Trophoblast cell (in vitro differentiated cells and primary cell): ENCODE results near the gene ATAD3C. TPM values are rescaled to one million over a fixed set of nuclear protein-coding genes. Genes with fewer than 3 reads are reported as not detected.

Experiments used
- DNase-seq, 2 donors: peaks; one replicate each; pipeline ENCODE4 v3.0.0-alpha.2; 2016
- H2AFZ ChIP-seq: 2 replicates; pipeline ENCODE4 v1.6.1; 2013; ENCODE audit warnings: low read length, moderate library complexity, mild to moderate bottlenecking; ENCODE audit not compliant: insufficient read depth, poor library complexity
- H2AK5ac ChIP-seq: 2 replicates; pipeline ENCODE4 v1.6.1; 2013; ENCODE audit warnings: mild to moderate bottlenecking, low read length
- H2BK120ac ChIP-seq: 2 replicates; pipeline ENCODE4 v1.6.1; 2013; ENCODE audit warnings: low read length, mild to moderate bottlenecking, moderate library complexity; ENCODE audit not compliant: insufficient read depth, poor library complexity
- H2BK12ac ChIP-seq: 2 replicates; pipeline ENCODE4 v1.6.1; 2013; ENCODE audit warnings: mild to moderate bottlenecking, low read length, moderate library complexity
- H2BK5ac ChIP-seq: 2 replicates; pipeline ENCODE4 v1.6.1; 2013; ENCODE audit warnings: low read length, low read depth, moderate library complexity, mild to moderate bottlenecking; ENCODE audit not compliant: poor library complexity
- H3K14ac ChIP-seq: 2 replicates; pipeline ENCODE4 v1.6.1; 2013; ENCODE audit warnings: mild to moderate bottlenecking, low read length
- H3K18ac ChIP-seq: 2 replicates; pipeline ENCODE4 v1.6.1; 2013; ENCODE audit warnings: mild to moderate bottlenecking, low read length
- H3K23ac ChIP-seq: 2 replicates; pipeline ENCODE4 v1.6.1; 2013; ENCODE audit warnings: low read length
- H3K27ac ChIP-seq: 2 replicates; pipeline ENCODE4 v1.5.1; 2013; ENCODE audit warnings: low read depth, mild to moderate bottlenecking, inconsistent platforms, low read length, moderate library complexity
- H3K27me3 ChIP-seq: 2 replicates; pipeline ENCODE4 v1.6.1; 2013; ENCODE audit warnings: inconsistent platforms, mild to moderate bottlenecking, low read length, moderate library complexity; ENCODE audit not compliant: insufficient read depth
- H3K36me3 ChIP-seq, 2 experiments: 1 replicate in 1 of 2; 2 replicates in 1 of 2; pipeline ENCODE4 v1.6.1; 2013; ENCODE audit warnings: low read length in 2 of 2, mild to moderate bottlenecking in 2 of 2, moderate library complexity in 1 of 2; ENCODE audit not compliant: insufficient read depth in 2 of 2, control insufficient read depth in 1 of 2
- H3K4ac ChIP-seq: 2 replicates; pipeline ENCODE4 v1.6.1; 2013; ENCODE audit warnings: low read depth, mild to moderate bottlenecking, low read length, moderate library complexity
- H3K4me1 ChIP-seq, 2 experiments: 1 replicate in 1 of 2; 2 replicates in 1 of 2; pipeline ENCODE4 v1.6.1; 2013; ENCODE audit warnings: low read length in 2 of 2, mild to moderate bottlenecking in 2 of 2, moderate library complexity in 1 of 2; ENCODE audit not compliant: insufficient read depth in 2 of 2, control insufficient read depth in 1 of 2
- H3K4me2 ChIP-seq: 2 replicates; pipeline ENCODE4 v1.6.1; 2013; ENCODE audit warnings: inconsistent platforms, mild to moderate bottlenecking, low read length, moderate library complexity
- H3K4me3 ChIP-seq: 2 replicates; pipeline ENCODE4 v1.5.1; 2013; ENCODE audit warnings: mild to moderate bottlenecking, low read depth, low read length, inconsistent platforms
- H3K79me1 ChIP-seq: one replicate; pipeline ENCODE4 v1.6.1; 2013; ENCODE audit warnings: low read length
- H3K79me2 ChIP-seq: 2 replicates; pipeline ENCODE4 v1.6.1; 2013; ENCODE audit warnings: low read length, mild to moderate bottlenecking; ENCODE audit not compliant: control insufficient read depth, insufficient read depth, poor library complexity
- H3K9ac ChIP-seq: 2 replicates; pipeline ENCODE4 v1.6.1; 2013; ENCODE audit warnings: mild to moderate bottlenecking, low read length
- H3K9me3 ChIP-seq: 2 replicates; pipeline ENCODE4 v1.6.1; 2013; ENCODE audit warnings: low read depth, mild to moderate bottlenecking, control low read depth, inconsistent platforms, low read length; ENCODE audit not compliant: insufficient read depth
- H4K12ac ChIP-seq: 2 replicates; pipeline ENCODE4 v1.6.1; 2013; ENCODE audit warnings: low read depth, mild to moderate bottlenecking, low read length, moderate library complexity
- H4K8ac ChIP-seq: 2 replicates; pipeline ENCODE4 v1.6.1; 2013; ENCODE audit warnings: low read depth, mild to moderate bottlenecking, low read length, moderate library complexity
- H4K91ac ChIP-seq: one replicate; pipeline ENCODE4 v1.6.1; 2013; ENCODE audit warnings: low read depth, mild to moderate bottlenecking, low read length, moderate library complexity
- WGBS: extraction: QIAGEN DNeasy Blood & Tissue Kit; methylation state at CpG from one replicate; pipeline ENCODE4 v1.1.7; 2013; ENCODE audit warnings: missing lambda C conversion rate; ENCODE audit not compliant: insufficient read length, insufficient coverage; ENCODE audit errors: extremely low coverage; 5-methylcytosine and 5-hydroxymethylcytosine counted together
- polyA plus RNA-seq: library from polyadenylated mRNA; stranded (reverse); fragments of 200-250 nt; gene quantifications from 2 replicates; pipeline ENCODE4 v1.2.3, GENCODE V29; 2013

The ATAD3C gene
- polyA plus RNA-seq, result 5.2 and 6.0 TPM in 2 replicates

DNA sequence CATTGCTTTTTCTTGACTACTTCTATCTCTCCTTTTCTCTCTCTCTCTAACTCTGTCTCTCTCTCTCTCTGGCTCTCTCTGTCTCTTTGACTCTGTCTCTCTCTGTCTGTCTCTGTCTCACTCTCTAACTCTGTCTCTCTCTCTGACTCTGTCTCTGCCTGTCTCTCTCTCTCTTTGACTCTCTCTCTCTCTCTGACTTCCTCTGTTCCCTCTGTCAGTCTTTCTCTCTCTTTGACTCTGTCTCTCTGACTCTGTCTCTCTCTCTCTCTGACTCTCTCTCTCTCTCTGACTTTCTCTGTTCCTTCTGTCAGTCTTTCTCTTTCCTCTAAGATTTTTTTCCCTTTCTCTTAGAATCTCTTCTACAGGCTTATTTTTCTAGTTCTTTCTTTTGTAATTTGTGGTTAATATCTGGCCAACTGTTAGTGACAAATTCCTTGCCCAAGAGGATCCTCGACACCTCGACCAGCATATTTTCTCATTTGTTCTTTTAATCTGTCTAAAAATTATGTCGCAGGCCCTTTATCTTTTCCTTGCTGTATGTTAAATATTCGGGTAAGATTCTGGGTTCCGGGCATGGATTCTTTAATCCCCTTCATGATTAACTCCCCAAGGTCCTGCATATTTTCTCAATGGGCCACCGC lies at the start of gene ATAD3C:
Gene ATAD3C, plus strand, starts transcription at position 591 of the 641 bp plus-strand sequence. CDS start 995 bp downstream, outside the sequence.
- Histone ChIP-seq H3K27me3 (no peaks in the 10 kb centered on the region), H4K8ac (no peak within 1 kb of the TSS), H2BK120ac (no peak within 1 kb of the TSS), H3K14ac (no peak within 1 kb of the TSS), H2BK12ac (no peak within 1 kb of the TSS), H3K9ac (no peak within 1 kb of the TSS), H3K27ac (no peak within 1 kb of the TSS), H3K4ac (no peak within 1 kb of the TSS), H3K9me3 (no peaks in the 10 kb centered on the region), H3K23ac (no peak within 1 kb of the TSS), H3K4me1 (no peaks in the 10 kb centered on the region), H2AK5ac (no peak within 1 kb of the TSS), H3K79me1 (no peaks in the 10 kb centered on the region), H3K4me2 (no peak within 1 kb of the TSS), H2AFZ (no peak within 1 kb of the TSS), H3K36me3 (no peaks in the 10 kb centered on the region), H2BK5ac (no peak within 1 kb of the TSS), H3K79me2 (no peaks in the 10 kb centered on the region), H4K12ac (no peak within 1 kb of the TSS), H3K4me3 (no peak within 1 kb of the TSS), H4K91ac (no peak within 1 kb of the TSS), H3K18ac (no peak within 1 kb of the TSS)
- WGBS, result no CpG with 5 or more reads among the region's 6 CpGs
- DNase-seq, result no peak

GRCh38 chr1:1399872-1400575 lies 49.5 kb upstream of the ATAD3C start:
- Histone ChIP-seq H3K4me1 (peaks cover 17 to 18% of the 10 kb centered on the region in 2 experiments), H3K9me3 (no peaks in the 10 kb centered on the region), H4K91ac (peak overlapping the region; percentile 95), H3K79me2 (peaks cover 20% of the 10 kb centered on the region), H3K14ac (peak overlapping the region; percentile 74), H3K4me2 (peak overlapping the region; percentile 64), H3K18ac (peak overlapping the region; percentile 96), H3K4me3 (peak overlapping the region; percentile 90), H2AFZ (peak overlapping the region; percentile 88), H2AK5ac (peak overlapping the region; percentile 83), H2BK12ac (no peak overlapping the region), H4K12ac (peak overlapping the region; percentile 62), H3K23ac (no peak overlapping the region), H2BK5ac (peak overlapping the region; percentile 88), H3K79me1 (peaks cover 12% of the 10 kb centered on the region), H3K27me3 (no peaks in the 10 kb centered on the region), H3K4ac (peak overlapping the region; percentile 6), H4K8ac (peak overlapping the region; percentile 95), H3K36me3 (peaks cover 56 to 60% of the 10 kb centered on the region in 2 experiments), H2BK120ac (peak overlapping the region; percentile 33), H3K27ac (peak overlapping the region; percentile 74), H3K9ac (peak overlapping the region; percentile 95)
- DNase-seq, result no peak
- WGBS, result no CpG with 5 or more reads among the region's 34 CpGs

DNA sequence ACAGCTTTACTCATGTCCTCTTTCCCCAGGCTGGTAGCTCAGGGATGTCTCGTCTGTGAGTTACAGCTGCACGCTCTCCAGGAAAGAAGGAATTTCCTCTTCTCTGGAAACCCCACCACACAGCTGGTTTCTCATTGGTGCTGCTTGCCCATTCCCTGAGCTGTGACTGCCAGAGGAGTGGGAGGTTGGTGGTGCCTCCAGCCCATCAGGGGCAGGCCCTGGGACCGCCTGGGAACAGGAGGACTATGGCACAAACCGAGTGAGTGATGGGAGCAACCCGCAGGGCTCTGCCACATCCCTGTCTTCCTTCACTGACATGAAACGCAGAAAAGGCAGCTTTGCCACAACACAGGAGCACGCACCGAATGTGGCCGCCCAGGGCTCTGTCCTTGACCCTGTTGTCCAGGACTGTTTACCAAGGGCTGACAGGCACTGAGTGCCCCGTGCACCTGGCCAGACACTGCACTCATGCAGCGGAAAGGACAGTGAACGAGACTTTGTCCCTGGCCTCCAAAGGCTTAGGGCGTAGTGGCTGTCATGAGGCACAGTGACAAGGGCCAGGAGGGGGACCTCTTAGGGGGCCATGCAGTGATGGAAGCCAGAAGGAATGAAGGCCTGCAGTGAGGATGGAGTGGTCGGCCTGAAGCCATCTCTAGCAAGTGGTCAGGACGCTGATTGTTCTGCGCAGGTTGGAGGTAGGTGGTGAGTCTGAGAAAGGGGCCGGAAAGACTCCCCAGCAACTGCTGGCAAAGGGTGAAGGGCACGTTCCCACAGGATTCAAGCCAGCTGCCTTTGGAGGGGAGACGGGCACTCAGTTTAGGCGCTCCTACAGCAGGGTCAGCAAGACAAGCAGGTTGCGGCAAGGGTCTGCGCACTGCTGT lies 48.7 kb upstream of the ATAD3C start:
- H3K9ac ChIP-seq, result no peak overlapping the region
- peaks cover 17 to 18% of the 10 kb centered on the region in 2 experiments for H3K4me1 ChIP-seq
- peak overlapping the region; percentile 95 for H4K91ac ChIP-seq
- H2AFZ ChIP-seq, result no peak overlapping the region
- H2BK12ac ChIP-seq, result no peak overlapping the region
- H3K79me1 ChIP-seq, result peaks cover 12% of the 10 kb centered on the region
- no peaks in the 10 kb centered on the region for H3K27me3 ChIP-seq
- H2BK120ac ChIP-seq, result no peak overlapping the region
- peaks cover 54 to 59% of the 10 kb centered on the region in 2 experiments for H3K36me3 ChIP-seq
- no peak overlapping the region for H2AK5ac ChIP-seq
- no peaks in the 10 kb centered on the region for H3K9me3 ChIP-seq
- H4K12ac ChIP-seq, result peak overlapping the region; percentile 62
- DNase-seq, result no peak
- peaks cover 20% of the 10 kb centered on the region for H3K79me2 ChIP-seq
- no CpG with 5 or more reads among the region's 22 CpGs for WGBS
- no peak overlapping the region for H3K27ac ChIP-seq
- H3K4ac ChIP-seq, result peak overlapping the region; percentile 22
- peak overlapping the region; percentile 90 for H3K4me3 ChIP-seq
- peak overlapping the region; percentile 2 for H4K8ac ChIP-seq
- H3K14ac ChIP-seq, result no peak overlapping the region
- peak overlapping the region; percentile 64 for H3K4me2 ChIP-seq
- no peak overlapping the region for H2BK5ac ChIP-seq
- no peak overlapping the region for H3K23ac ChIP-seq
- H3K18ac ChIP-seq, result no peak overlapping the region

DNA sequence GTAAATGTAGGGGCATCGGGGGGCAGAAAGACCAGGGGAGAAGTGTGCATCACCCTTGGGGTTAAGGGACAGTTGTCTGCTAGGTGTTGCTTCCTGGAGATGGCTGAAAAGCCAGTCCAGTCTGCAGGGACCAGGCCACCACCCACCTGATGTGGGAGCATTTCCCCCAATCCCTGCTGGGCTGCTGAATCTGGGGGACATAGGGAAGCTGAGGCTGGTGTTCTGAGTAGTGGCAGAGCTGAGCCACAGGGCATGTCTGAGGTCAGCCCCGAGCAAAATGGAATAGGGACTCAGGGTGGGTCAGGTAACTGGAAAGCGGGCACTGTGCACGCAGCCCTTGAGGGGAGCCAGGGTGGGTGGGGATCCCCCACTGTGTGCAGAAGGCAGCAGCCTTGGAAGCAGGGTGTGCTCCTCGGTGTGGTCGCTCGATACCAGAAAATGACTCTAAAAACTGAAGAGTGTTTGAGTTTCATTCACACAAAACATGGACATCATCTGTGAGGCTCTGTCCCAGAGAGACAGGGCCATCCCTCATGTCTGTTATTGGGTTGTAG lies 48.0 kb upstream of the ATAD3C start:
- Histone ChIP-seq H2AK5ac (no peak overlapping the region), H2BK120ac (no peak overlapping the region), H4K12ac (peak overlapping the region; percentile 10), H3K36me3 (peaks cover 58 to 63% of the 10 kb centered on the region in 2 experiments), H3K27ac (no peak overlapping the region), H4K8ac (no peak overlapping the region), H2BK12ac (no peak overlapping the region), H3K79me1 (peaks cover 14% of the 10 kb centered on the region), H3K79me2 (peaks cover 23% of the 10 kb centered on the region), H2AFZ (no peak overlapping the region), H3K4me3 (no peak overlapping the region), H3K18ac (no peak overlapping the region), H2BK5ac (no peak overlapping the region), H3K4me1 (peaks cover 22 to 23% of the 10 kb centered on the region in 2 experiments), H3K27me3 (no peaks in the 10 kb centered on the region), H4K91ac (no peak overlapping the region), H3K9ac (no peak overlapping the region), H3K9me3 (no peaks in the 10 kb centered on the region), H3K4ac (peak overlapping the region; percentile 22), H3K23ac (no peak overlapping the region), H3K4me2 (no peak overlapping the region), H3K14ac (no peak overlapping the region)
- WGBS, result no CpG with 5 or more reads among the region's 7 CpGs
- DNase-seq, result no peak
